Kidney tubule cell (primary cell): ENCODE data around the gene OTOGL.
"Not testable (repeated sequence)": the region's sequence is repeated elsewhere in the genome, so short reads cannot be mapped to it uniquely, and the experiment has no call there.

Experiments used
- DNase-seq: peaks from one replicate; pipeline ENCODE4 v3.0.0-alpha.2; 2018; ENCODE audit warnings: low spot score

The OTOGL gene

DNA sequence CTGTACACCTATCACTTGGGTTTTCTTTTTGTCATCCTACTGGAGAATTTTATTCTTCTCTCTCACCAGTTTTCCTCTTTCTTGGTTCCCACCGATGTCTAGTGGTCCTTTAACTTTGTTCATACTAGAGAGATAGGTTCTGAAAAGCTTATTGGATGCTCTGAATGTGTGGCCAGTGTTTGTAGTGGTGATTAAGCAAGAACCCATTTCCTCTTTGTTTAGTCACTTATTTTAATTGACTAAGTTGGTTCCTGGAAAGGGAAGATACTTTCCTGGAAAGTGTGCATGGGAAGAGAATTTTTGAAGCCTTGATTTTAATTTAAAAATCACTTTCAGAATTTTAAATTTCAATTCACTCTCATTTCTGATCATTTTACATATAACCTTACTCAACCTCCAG is 127.2 kb downstream of the OTOGL start:
- peak; percentile 70 for DNase-seq

DNA sequence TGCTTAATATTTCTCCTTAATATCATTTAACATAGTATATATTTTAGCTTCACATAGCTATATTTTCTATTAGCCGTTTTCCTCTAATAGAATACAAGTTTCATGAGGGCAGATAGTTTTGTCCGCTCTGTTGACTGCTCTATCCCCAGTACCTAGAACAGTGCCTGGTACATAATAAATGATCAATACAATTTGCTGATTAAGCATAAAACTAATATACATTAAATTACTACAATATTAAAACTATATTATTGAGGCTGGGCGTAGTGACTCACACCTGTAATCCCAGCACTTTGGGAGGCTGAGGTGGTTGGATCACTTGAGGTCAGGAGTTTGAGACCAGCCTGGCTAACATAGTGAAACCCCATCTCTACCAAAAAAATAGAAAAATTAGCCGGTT is 128.6 kb downstream of the OTOGL start:
- not testable (repeated sequence) for DNase-seq

DNA sequence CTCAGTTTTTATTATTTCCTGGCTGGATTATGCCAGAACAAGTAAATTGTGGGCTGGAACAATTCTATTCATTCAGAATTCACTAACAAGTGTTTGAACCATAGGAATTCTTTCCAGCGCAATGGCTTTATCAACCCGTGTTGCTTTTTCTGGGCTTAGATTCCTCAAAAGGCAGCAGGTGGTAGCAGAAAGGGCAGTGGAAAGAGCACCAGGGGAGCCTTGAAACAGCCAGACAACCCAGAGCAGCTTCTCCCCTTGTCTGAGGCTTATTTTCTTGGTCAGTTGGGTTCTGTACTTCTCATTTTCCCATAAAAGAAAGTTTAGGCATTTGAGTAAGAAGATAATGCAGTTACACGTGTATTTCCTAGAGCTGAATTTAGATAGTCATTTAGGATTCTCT is 130.7 kb downstream of the OTOGL start:
- DNase-seq = peak; percentile 26

DNA sequence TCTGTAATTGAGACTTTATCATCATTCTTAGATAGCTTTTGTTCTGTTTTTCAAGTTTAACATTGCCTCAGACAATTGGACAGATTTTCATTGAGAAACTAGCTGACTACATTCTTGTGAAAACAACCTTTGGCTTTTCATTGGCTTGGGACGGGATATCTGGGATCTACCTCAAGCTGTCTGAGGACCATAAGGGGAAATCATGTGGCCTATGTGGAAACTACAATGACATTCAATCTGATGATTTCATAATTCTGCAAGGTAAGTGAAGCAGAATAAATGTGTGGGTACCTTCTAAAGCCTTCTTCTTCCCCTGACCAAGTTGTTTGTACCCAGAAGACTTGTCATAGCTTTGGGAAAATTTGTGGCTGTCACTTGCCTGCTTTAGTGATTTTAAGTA is 133.5 kb downstream of the OTOGL start:
- no peak for DNase-seq

DNA sequence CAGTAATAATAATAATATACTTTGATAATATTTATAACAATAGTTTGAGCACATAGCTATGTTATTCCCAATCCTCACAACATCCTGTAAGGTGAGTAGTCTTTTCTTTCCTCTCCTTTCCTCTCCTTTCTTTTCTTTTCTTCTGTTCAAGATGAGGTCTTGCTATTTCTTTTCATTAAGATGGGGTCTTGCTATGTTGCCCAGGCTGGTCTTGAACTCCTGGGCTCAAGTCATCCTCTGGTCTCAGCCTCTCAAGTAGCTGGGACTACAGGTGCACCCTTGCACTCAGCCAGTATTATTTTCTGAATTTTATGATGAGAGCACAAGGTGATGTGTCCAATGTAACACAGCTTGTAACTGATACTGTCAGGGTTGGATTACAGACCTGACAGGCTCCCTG is 134.6 kb downstream of the OTOGL start:
- no peak for DNase-seq

DNA sequence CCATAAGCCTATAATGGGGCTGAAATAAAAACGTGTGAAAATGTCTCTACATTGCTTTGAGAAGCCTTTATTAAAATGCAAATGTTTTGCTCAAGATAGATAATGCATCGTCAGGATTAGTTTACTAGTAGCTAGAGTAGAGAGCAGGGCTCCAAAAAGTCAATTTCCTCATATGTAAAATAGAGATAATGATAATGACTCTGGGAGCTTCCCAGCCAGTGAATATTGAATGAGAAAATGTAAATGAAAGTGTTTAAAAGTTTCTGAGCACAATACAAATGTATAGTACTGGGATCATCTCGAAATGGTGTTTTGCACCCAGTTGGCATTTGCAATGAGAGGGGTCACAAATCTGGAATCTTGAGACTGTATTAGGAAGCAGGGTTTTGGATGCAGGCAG is 135.3 kb downstream of the OTOGL start:
- DNase-seq = no peak

DNA sequence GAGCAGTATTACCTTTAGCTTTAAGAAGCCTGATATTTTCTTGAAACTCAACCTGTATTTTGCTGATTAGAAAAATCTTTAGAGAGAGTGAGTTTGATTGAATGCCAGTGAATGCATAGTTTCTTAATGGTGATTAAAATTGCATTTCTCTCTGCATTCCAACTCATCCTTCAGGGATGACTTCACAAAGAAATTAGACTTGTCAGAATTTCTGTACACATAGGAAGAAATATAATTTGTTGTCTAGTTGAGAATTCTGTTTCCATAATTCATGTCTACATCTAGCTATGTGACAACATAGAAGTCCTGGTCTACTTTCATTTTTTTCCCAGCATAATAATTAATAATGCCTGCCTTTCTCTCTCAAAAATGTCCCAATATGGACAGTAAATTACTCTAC is 136.6 kb downstream of the OTOGL start:
- no peak for DNase-seq

DNA sequence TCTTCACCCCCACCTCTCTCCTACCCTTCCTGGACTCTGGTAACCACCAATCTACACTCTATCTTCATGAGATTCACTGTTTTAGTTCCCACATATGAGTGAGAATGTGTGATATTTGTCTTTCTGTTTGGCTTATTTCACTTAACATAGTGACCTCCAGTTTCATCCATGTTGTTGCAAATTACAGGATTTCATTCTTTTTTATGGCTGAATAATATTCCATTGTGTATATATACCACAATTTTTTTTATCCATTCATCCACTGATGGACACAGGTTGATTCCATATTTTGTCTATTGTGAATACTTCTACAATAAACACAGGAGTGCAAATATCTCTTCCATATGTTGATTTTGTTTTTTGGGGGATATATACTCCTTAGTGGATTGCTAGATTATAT is 140.5 kb downstream of the OTOGL start:
- no peak for DNase-seq

DNA sequence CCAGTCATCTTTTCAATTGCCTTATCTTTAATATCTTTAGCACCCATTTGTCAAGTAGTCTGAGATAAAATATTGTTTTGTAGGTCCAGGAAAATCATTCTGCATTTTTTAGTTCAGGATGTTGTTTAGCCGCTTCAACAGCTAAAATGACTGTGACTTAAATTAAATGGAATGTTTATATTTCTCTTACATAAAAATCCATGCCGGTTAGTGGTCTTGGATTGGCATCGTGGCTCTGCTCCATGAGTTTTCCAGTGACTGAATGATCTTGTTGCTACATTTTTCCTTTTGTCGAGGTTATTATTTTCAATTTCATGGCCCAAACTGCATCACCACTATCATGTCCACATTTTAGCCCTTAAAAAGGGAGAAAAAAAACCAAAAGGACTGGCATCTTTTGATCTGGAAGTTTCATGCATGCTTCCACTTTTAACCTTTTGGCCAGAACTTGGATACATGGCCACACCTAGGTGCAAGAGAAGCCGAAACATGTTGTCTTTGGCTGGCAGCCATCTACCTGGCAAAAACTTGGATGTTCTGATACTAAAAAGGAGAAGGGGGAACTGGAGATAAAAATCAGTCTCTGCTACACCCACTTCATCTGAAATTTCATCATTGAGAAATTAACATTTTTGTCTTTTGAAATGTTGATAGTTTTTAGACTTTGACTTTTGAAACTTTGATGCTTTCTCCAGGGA is 142.4 kb downstream of the OTOGL start:
- DNase-seq = no peak

DNA sequence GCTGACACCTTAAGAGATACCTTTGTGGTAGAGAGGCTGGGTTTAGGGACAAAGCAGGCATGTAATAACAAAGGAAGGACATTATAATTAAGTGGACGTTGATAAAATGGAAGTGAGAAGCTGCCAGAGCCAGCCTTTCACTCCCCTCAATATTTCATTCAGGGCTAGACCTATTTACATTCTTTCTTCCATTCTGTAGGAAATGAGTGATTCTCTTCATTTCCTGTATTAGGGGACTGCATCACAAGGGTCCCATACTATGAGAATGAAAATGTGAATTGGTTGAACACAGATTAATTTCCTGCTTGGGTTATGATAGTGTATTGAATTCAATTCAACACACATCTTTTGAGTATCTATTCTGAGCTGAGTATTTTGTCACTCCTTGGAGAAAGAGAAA is 143.0 kb downstream of the OTOGL start:
- DNase-seq = no peak

DNA sequence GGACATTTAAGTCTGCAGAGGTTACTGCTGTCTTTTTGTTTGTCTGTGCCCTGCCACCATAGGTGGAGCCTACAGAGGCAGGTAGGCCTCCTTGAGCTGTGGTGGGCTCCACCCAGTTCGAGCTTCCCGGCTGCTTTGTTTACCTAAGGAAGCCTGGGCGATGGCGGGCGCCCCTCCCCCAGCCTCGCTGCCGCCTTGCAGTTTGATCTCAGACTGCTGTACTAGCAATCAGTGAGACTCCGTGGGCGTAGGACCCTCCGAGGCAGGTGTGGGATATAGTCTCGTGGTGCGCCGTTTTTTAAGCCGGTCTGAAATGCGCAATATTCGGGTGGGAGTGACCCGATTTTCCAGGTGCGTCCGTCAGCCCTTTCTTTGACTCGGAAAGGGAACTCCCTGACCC is 150.2 kb downstream of the OTOGL start:
- not testable (repeated sequence) for DNase-seq

DNA sequence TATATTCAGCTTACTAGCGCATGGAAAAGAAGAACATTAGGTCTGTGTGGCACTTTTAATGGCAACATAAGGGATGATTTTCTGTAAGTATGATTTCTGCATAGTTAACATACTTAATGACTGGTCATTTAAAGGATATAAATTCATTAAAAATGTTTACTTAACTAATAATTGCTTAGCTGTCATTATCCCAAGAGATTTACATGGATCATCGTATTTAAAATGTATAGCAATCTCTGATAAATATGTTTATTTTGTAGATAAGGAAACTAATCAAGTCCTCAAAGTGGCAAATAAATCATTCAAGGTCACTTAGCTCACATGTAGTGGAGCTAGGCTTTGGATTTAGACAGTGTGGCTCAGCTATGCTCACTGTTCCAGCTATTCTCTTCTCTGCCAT is 158.6 kb downstream of the OTOGL start:
- DNase-seq = no peak

DNA sequence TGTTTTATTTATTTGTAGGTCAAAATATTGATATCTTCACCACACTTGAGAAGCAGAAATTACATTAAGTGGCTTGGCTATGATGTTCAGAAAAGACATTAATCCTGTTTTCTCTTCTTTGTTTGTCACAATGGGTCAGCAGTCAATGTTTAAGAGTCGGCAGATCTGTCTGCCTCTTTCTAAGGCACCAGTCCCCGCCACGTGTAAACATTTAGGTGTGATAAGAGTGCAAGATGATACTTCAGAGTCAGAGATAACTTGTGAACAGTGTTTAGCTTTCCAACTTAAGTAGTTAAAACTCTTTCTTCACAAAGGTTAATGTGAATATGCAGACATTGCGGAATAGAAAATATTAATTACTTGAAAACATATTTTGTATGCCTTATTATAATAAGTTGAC is 160.9 kb downstream of the OTOGL start:
- no peak for DNase-seq

DNA sequence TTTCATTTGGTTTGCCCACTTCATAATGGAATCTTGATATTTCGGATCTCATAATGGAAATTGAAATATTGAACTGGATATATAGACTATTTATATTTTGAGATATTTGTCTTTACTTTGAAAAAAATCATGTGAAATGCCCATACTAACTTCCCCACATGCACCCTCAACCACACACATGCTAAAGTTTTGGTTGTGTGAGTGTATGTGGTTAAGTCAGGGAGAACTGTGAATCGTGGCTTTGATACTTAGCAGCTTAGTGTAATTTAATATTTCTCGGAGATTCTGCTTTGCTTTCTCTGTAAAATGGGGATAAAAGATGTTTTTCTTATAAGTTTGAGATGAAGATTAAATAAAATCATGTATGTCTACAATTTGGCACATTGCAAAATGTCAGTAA is 162.1 kb downstream of the OTOGL start:
- no peak for DNase-seq

DNA sequence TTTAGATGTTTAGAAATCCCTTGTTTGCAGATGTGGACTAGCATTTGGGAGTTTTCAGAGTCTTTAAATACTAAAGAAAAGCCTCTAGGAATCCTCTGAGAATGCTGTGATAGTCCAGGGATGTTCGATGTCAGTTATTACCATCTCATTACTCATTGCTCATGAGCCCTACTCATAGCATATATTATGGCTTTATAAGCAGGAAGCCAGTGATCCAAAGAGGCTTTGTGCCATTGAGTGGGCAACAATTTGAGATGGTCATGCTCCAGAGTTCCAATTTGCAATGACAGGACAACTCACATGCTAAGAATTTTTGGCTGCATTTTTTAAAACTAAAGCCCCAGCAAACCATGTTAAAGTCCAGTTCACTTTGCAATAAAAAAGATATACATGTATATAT is 163.0 kb downstream of the OTOGL start:
- DNase-seq = peak; percentile 94

DNA sequence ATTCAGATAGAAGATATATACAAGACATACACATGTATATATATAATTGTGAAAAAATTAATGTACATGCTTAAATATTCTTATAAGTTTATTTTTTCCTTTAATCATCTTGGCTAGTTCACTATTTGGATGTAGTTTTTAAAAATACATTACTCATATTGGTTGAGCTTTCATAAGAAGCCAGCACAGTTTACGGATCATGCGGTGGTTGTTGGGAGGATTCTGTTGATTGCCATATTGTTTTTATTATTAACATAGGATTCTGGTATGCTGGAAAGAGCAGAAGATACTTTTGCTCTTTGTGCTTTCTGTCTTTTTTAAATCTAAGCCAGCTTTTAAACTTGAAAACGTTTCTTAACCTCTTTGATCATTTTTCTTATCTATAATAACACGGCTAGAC is 163.4 kb downstream of the OTOGL start:
- peak; percentile 26 for DNase-seq

DNA sequence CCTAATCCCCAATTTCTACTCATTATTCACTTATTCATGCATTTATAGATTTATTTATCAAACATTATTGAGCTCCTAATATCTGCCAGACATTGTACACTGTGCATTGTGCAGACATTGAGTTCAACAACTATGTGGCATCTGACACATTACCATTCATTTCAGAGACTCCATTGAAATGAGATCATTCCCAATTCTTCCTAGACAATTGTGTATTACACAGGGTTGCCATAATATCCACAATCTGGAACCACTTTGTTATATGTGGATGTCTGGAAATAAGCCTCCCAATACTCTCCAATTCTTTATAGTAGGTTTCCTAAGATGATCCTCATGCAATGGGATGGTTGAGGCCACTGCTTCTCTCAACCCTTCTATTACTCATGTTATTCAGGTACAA is 165.0 kb downstream of the OTOGL start:
- peak; percentile 30 for DNase-seq

DNA sequence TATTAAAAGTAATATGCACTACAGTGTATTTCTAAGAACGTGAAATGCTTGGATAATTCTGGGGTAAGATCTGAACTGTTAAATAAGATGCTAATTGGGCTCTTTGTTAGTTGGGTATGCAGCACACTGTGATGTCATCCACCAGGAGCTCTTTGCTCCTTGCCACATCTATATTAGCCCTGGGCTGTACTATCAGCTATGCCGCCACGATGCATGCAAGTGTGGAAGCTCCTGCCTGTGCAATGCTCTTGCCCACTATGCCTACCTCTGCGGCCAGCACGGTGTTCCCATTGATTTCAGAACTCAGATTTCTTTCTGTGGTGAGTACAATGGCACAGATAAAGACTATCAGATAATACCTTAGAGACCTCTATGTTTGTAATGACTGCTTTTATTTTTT is 165.6 kb downstream of the OTOGL start:
- DNase-seq = no peak

DNA sequence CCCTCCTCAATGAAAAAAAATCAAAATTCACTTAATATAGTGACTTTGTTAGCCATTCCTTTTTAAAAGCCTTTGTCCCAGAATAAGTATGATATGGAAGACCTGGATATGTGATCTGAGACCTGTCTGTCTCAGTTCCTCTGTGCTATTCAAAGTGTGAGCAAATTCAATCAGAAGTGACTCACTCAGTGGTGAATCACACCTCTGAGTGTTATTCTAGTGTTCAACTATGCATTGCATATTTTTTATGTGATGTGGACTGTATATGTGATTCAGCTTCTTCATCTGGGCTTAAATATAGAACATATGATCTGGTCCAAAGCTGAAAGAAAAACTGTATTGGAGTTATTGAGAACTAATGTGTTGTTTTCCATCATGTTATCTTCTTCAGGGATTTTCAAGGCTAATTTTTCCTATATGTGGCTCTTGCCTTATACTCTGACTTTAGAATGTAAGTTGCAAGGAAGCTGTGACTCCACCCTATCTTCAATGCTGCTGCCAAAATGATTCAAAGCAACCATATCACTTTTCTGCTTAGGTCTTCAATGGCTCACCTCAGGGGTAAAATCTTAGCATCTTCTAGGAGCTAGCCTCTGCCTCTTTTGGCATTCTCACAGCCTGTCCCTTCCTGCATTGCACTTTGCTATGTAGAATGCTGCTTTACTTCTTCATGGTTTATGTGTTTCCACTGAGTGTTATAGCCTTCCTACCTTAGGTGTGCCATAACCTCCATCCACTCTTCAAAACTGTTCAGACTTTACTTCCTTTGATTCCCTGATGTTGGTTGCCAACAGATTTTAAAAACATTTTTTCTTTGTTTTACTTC is 169.8 kb downstream of the OTOGL start:
- DNase-seq = peak; percentile 88

DNA sequence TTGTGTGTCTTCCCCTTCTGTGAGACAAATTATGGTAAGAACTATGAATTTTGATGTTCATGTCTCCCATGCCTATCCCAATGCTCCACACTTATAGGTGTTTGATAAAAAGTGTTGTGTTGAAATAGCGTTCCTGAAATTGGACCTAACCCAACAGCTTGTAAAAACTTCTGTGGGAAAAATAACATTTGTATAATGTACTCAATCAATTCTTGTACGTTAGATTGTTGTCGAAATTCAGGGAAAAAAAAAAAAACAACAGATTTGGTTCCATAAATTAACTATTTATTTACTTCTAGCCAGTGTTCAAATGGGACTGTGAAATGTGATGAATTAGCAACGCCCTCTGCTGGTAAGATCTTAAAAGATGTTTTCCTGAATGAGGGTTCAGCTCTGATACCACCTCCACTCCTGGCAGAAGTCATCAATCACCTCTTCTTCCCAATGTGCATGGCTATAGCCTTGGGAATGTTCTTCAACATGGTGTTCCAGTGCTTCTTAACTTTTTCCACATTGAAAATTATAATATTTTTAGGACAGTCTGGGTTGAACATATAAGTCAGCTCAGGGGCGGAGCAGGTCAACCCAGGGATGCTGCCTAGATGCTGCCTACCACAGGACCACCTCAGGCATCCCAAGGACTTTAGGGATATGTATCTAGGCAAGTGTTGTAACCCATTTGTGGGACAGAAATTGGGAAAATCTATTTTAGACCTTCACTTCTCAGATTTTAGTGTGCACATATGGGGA is 170.6 kb downstream of the OTOGL start:
- peak; percentile 59 for DNase-seq

DNA sequence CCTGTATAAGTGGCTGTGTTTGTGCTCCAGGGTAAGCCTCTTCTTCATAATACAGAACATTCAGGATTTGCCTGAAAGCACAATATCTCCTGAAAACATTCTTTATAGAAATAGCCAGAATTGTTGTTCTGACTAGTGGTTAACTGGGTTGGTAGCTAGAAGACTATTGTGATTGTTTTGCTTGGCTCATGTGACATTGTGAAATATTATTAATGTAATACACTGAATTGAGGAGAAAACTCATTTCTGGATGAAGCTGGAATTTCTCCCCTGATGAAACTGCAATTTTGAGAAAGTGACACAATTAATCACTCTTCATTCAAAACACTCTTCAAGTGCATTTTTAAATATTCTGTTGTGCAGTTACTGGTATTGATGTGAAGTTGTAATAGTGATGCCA is 172.4 kb downstream of the OTOGL start:
- DNase-seq = no peak

DNA sequence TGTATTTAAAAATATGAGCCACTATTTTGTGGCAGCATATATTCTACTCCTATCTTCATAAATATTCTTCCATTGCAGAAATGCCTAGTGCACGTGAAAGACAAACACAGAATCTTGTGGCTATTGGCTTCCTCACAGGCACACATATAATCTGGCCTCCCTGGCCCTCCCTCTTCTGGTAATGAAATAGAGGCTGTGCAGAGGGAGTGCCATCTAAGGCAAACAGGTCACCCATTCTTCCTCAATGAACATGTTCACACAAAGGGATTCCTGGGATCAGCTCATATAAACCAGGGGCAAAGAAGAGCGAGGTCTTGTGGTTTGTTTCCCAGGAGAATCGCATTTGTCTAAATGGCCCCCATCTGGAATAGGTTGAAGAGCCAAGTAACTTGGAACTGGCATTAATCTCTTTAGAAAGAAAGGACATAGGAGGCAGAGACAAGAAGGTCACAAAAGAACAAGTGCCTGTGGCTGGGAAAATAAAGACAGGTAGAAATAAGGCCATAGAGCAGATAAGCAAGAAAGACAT is 173.1 kb downstream of the OTOGL start:
- DNase-seq = no peak

DNA sequence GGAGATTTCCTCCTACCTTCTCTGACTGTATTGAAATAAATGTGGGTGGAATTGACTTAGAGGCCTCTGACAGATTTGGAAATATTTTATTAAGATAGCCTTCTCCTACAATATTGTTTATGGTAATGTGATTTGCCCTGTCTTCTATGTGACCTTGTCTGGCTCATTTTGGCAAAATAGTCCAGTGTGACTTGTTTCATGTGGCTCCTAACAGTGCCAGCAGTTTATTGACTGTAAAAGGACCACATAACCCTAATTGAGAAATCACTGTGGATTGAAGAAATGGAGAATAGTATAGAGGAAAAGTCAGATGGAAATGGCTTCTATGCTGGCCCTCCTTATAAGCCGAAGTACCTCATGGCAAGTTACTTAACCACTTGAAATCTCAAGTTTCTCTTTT is 173.8 kb downstream of the OTOGL start:
- no peak for DNase-seq
